GM10266 (cell line): ENCODE results near the gene CNTNAP2.

ENCODE experiments used
- DNase-seq: peaks from one replicate; pipeline ENCODE4 v3.0.0; 2012; ENCODE audit errors: extremely low spot score
- TF ChIP-seq, protein P1 (sequence below): IDR thresholded peaks from 2 replicates; pipeline ENCODE4 v1.5.1; 2012; ENCODE audit warnings: mild to moderate bottlenecking, low read depth; ENCODE audit not compliant: control insufficient read depth, insufficient read depth; ENCODE audit errors: missing control alignments

CNTNAP2 gene

DNA sequence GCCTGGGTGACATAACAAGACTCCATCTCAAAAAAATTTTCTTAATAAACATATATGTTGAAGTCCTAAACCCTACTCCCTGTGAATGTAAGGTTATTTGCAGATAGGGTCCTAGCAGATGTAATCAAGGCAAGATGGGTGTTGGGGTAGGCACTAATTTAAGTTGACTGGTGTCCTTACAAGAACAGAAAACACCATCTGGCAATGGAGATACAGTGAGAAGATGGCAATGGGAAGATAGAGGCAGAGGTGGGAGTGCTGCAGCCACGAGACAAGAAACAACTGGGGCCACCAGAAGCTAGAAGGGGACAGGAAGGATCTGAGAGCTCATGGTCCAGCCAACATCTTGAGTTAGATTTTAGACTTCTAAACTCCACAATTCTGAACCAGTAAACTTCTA lies 606.4 kb downstream of the CNTNAP2 start:
- DNase-seq = no peak
- TF ChIP-seq, protein P1, sequence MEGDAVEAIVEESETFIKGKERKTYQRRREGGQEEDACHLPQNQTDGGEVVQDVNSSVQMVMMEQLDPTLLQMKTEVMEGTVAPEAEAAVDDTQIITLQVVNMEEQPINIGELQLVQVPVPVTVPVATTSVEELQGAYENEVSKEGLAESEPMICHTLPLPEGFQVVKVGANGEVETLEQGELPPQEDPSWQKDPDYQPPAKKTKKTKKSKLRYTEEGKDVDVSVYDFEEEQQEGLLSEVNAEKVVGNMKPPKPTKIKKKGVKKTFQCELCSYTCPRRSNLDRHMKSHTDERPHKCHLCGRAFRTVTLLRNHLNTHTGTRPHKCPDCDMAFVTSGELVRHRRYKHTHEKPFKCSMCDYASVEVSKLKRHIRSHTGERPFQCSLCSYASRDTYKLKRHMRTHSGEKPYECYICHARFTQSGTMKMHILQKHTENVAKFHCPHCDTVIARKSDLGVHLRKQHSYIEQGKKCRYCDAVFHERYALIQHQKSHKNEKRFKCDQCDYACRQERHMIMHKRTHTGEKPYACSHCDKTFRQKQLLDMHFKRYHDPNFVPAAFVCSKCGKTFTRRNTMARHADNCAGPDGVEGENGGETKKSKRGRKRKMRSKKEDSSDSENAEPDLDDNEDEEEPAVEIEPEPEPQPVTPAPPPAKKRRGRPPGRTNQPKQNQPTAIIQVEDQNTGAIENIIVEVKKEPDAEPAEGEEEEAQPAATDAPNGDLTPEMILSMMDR = no peak

DNA sequence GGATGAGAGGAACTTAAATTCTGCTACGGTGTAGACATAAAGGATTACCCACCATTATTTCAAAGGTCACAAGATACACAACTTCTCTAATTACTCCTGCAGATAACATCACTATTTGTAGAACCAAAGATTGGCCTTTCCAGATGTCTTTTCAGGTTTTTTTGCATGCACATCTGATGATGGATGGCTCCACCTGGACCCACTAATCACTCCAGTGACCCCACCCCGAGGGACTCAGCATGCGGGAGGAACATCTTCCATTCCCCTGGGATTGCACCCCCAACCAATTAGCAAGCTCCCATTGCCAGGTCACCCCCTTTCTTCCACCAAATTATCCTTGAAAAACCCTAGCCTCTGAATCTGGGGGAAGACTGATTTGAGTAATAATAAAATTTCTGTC lies 608.9 kb downstream of the CNTNAP2 start:
- TF ChIP-seq, protein P1 = no peak
- no peak for DNase-seq

DNA sequence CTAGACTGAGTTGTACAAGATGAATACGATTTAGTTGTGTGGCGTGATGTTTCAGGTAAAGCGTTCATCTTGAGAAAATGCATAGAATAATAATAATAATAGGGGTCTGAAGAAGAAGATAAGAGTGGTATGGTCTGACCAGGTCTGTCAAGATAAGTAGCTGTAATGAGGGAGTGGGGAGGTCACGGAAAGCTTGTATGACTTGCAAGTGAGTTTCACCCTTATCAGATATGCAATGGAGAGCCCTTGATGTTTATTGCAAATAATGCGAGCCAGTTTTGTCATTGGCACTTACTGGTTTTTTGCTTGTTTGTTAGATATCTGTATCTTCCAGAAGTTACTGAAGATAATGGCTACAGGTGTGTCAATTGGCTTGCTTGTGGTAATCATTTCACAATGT lies 611.5 kb downstream of the CNTNAP2 start:
- TF ChIP-seq, protein P1 = no peak
- no peak for DNase-seq

DNA sequence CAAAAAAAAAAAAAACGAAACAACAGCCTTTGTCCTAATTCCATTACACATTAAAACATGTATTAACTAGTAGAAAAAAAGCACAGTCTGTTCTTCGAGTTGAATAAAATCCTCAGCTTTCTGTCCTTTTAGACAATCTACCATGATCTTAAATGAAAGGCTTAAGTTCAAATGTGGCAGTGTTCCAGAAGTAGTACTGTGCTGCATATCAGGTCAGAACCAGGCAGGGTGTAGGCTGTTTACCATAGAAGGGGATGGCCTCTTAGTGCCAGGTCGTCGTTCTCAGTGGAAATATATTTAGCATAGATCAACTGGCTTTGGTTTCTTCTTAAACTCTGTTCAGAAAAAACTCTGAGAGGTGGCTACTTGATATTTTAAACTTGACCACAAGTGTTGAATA lies 612.0 kb downstream of the CNTNAP2 start:
- no peak for DNase-seq
- TF ChIP-seq, protein P1 = no peak

DNA sequence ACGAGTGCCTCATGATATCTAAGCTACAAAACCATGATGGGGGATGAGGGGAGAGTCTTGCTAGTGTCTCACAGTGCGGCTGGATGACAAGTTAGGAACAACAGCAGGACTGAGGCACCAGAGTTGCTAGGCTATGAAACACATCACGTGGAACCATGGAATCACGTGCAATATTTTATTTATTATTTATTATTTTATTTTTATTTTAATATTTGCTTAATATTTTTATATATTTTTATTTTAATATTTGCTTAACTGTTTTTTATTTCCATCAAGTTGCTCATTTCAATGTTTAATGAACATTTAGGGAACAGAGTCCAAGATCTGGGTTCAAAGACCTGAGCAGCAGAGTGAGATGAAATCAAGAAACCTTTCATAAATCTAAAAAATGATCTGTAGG lies 614.6 kb downstream of the CNTNAP2 start:
- no peak for DNase-seq
- TF ChIP-seq, protein P1 = no peak

DNA sequence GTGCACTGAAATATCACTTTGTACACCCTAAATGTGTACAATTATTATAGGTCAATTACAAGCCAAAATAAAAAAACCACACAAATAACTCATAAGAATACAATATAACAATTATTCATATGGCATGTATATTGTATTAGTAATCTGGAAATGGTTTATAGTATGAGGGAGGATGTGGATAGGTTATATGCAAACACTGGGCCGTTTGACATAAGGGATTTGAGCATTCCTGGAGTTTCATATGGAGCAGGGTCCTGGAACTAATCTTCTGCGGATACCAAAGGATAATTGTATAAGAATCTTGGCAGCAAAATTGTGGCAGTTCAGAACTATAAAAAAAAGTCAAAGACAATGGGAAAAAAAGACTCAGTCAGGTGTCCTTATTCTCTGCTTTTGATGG lies 619.4 kb downstream of the CNTNAP2 start:
- DNase-seq = no peak
- TF ChIP-seq, protein P1 = no peak

DNA sequence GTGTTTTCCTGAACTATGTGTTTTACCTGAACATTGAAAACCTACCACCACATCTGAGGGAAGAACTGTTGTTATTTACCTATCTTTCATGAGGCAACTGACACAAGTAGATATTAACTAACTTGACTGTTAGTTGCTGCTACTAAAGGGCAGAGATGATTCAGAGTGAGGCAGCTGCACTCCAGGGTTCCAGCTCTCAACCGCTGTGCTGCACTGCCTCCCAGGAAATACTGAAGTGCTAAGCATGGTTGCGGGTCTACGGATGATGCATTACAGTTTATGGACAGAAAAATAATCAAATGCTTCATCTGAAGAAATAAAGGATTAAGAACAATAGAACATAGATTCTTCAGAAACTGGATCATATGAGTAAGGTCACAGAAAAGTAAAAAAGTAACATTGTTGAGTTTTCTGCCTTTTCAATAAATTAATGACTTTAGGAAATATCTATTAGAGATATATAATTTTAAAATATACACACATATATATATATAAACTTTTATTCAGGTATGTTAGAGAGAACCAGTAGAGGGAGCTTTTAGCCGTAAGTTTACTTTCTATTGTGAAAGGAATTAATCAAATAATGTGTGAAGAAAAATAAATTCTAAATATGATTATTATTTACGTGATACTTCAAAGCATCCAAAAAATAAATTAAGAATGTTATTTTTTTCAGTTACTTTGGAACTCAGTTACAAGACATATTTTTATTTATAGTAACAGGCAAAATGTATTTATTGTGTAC lies 620.0 kb downstream of the CNTNAP2 start:
- DNase-seq = no peak

More for the DNA sequence above, 620.0 kb downstream of the CNTNAP2 start:
- TF ChIP-seq, protein P1 = no peak
